A549 (cell line): ENCODE data around the gene TRUB1. TPM values are rescaled to one million over a fixed set of nuclear protein-coding genes. Genes with fewer than 3 reads are reported as not detected.

Source experiments
- ATAC-seq, 2 experiments: fragments of 200-7000 bp in 1 of 2; fragments of >200 bp in 1 of 2; cut with Nextera tagmentation in 1 of 2; cut with Tn5 transposase in 1 of 2; 3 replicates each; pipeline versions ENCODE4 v1.8.0 to v1.9.1; 2018 to 2020; ENCODE audit warnings: mild to moderate bottlenecking in 1 of 2, moderate library complexity in 1 of 2
- CTCF ChIA-PET: fragments of 300-600 bp; sonication (Branson Sonifier 250); formaldehyde crosslinking; extraction: SDS; loops from one replicate; lab custom pipeline; 2021; ENCODE audit warnings: antibody characterized with exemption, inconsistent platforms; lab: Yijun Ruan, JAX
- POLR2A ChIA-PET: fragments of 350-600 bp; formaldehyde crosslinking; extraction: SDS; loops from one replicate; lab custom pipeline; 2021; ENCODE audit warnings: antibody characterized with exemption, inconsistent platforms; lab: Yijun Ruan, JAX
- DNase-seq, 2 experiments: peaks; one replicate each; pipeline versions ENCODE4 v3.0.0 to v3.0.0-alpha.2; 2011 to 2016; ENCODE audit warnings: low read depth in 1 of 2, low spot score in 1 of 2
- FAIRE-seq: peaks from 2 replicates; lab custom pipeline; 2011; peaks lifted over from hg19 to GRCh38; lab: Jason Lieb, UNC
- H3K27ac ChIP-seq, 2 experiments: fragments of >200 bp; sonication (Bioruptor Twin); formaldehyde crosslinking; 3 replicates each; pipeline ENCODE4 v1.5.1; 2016 to 2017
- H3K4me1 ChIP-seq: fragments of >200 bp; sonication (Bioruptor Twin); formaldehyde crosslinking; 3 replicates; pipeline ENCODE4 v1.6.1; 2016
- H3K4me2 ChIP-seq: fragments of >200 bp; sonication (Bioruptor Twin); formaldehyde crosslinking; 3 replicates; pipeline ENCODE4 v1.6.1; 2016
- H3K4me3 ChIP-seq: fragments of >200 bp; sonication (Bioruptor Twin); formaldehyde crosslinking; 3 replicates; pipeline ENCODE4 v1.5.1; 2016
- H3K9me3 ChIP-seq: fragments of >200 bp; sonication (Bioruptor Twin); formaldehyde crosslinking; 3 replicates; pipeline ENCODE4 v1.6.1; 2016
- BCL3 ChIP-seq: fragments of >200 bp; sonication (Bioruptor Twin); formaldehyde crosslinking; IDR thresholded peaks from 3 replicates; pipeline ENCODE4 v1.6.1; 2016
- BHLHE40 ChIP-seq: IDR thresholded peaks from 2 replicates; pipeline ENCODE4 v1.6.1; 2012; ENCODE audit warnings: low read depth, low read length, inconsistent platforms
- CBX8 ChIP-seq: fragments of 200-600 bp; sonication (generic); IDR thresholded peaks from 2 replicates; pipeline ENCODE4 v1.6.1; 2016
- CHD2 ChIP-seq: fragments of 150-350 bp; IDR thresholded peaks from 2 replicates; pipeline ENCODE4 v1.6.1; 2014; ENCODE audit warnings: low read length; ENCODE audit not compliant: partially characterized antibody
- E2F6 ChIP-seq: IDR thresholded peaks from 2 replicates; pipeline ENCODE4 v1.6.1; 2012; ENCODE audit warnings: low read depth, borderline replicate concordance
- ELK1 ChIP-seq: fragments of 150-350 bp; IDR thresholded peaks from 2 replicates; pipeline ENCODE4 v1.6.1; 2014; ENCODE audit warnings: low read depth, mild to moderate bottlenecking, low read length
- EP300 ChIP-seq, 2 experiments: fragments of >200 bp; sonication (Bioruptor Twin); formaldehyde crosslinking; IDR thresholded peaks; 2 replicates in 1 of 2; 3 replicates in 1 of 2; pipeline ENCODE4 v1.6.1; 2016 to 2017
- FOXS1 ChIP-seq: fragments of 250-450 bp; sonication (Bioruptor Pico); IDR thresholded peaks from 2 replicates; pipeline ENCODE4 v1.5.0; 2020; ENCODE audit warnings: mild to moderate bottlenecking, moderate library complexity
- GATA3 ChIP-seq: IDR thresholded peaks from 2 replicates; pipeline ENCODE4 v1.6.1; 2012; ENCODE audit warnings: borderline replicate concordance
- HES2 ChIP-seq: fragments of >200 bp; sonication (Bioruptor Twin); formaldehyde crosslinking; IDR thresholded peaks from 2 replicates; pipeline ENCODE4 v1.6.1; 2016
- KDM5A ChIP-seq: fragments of 200-600 bp; sonication (generic); IDR thresholded peaks from 2 replicates; pipeline ENCODE4 v1.6.1; 2016; ENCODE audit warnings: antibody characterized with exemption, mild to moderate bottlenecking
- NR3C1 ChIP-seq: fragments of >200 bp; sonication (Bioruptor Twin); formaldehyde crosslinking; IDR thresholded peaks from 3 replicates; pipeline ENCODE4 v1.6.1; 2017
- PBX3 ChIP-seq: IDR thresholded peaks from 2 replicates; pipeline ENCODE4 v1.6.1; 2012
- POLR2A ChIP-seq: IDR thresholded peaks from 2 replicates; pipeline ENCODE4 v1.6.1; 2012; ENCODE audit warnings: mild to moderate bottlenecking, low read length
- RARB ChIP-seq: fragments of 250-450 bp; sonication (Bioruptor Pico); IDR thresholded peaks from 2 replicates; pipeline ENCODE4 v1.8.0; 2021; ENCODE audit warnings: mild to moderate bottlenecking, moderate library complexity
- RFX5 ChIP-seq: fragments of 450-650 bp; IDR thresholded peaks from 2 replicates; pipeline ENCODE4 v1.7.1; 2014; ENCODE audit warnings: antibody characterized with exemption, mild to moderate bottlenecking, moderate library complexity
- TP53 ChIP-seq: fragments of 250-450 bp; sonication (Bioruptor Pico); IDR thresholded peaks from 2 replicates; pipeline ENCODE4 v1.5.0; 2021; ENCODE audit warnings: mild to moderate bottlenecking, moderate library complexity
- ZSCAN20 ChIP-seq: fragments of 250-450 bp; sonication (Bioruptor Pico); IDR thresholded peaks from 2 replicates; pipeline ENCODE4 v1.8.0; 2022; ENCODE audit warnings: mild to moderate bottlenecking, moderate library complexity
- WGBS: methylation state at CpG from one replicate; pipeline ENCODE4 v1.1.6; 2017; ENCODE audit errors: missing lambda C conversion rate; 5-methylcytosine and 5-hydroxymethylcytosine counted together
- polyA plus RNA-seq, 4 experiments: library from polyadenylated mRNA; depleted of rRNA in 3 of 4; stranded (reverse); fragments of >200 nt; fragmentation: RNase III in 1 of 4; extraction: RNeasy Plus Mini Kit Qiagen cat#74134 plus additional on column Dnase treatment in 1 of 4; gene quantifications; 2 replicates in 3 of 4; 3 replicates in 1 of 4; pipeline ENCODE4 v1.2.3, GENCODE V29; 2011 to 2017
- small RNA-seq, 6 experiments: library from RNA; depleted of rRNA; stranded (forward); fragments of <200 nt; gene quantifications; one replicate each; pipeline ENCODE3, GENCODE V24; 2012

The TRUB1 gene
- polyA plus RNA-seq, 2 of the 4 experiments (the other 2 are of a cell fraction), result 19.5 to 40.4 TPM

- Histone ChIP-seq H3K4me2 (no peak overlapping the region), H3K9me3 (no peaks in the 10 kb centered on the region), H3K27ac (no peak overlapping the region), H3K4me1 (no peaks in the 10 kb centered on the region), H3K4me3 (no peak overlapping the region)
- ATAC-seq, result no peak
- no peak for FAIRE-seq
- TF ChIP-seq GATA3 (no peak), ELK1 (no peak), BCL3 (no peak), RARB (CRISPR knock-in tag) (no peak), HES2 (no peak), RFX5 (no peak), CHD2 (no peak), CBX8 (no peak), TP53 (CRISPR knock-in tag) (no peak), NR3C1 (no peak), POLR2A (no peak), PBX3 (no peak), EP300 (IDR thresholded peaks at IDR 0.05) (no peak), KDM5A (no peak), BHLHE40 (no peak), ZSCAN20 (CRISPR knock-in tag) (no peak), E2F6 (no peak), FOXS1 (CRISPR knock-in tag) (no peak)
- no peak for DNase-seq
- 72% methylated on average over 7 of the region's 7 CpGs for WGBS
- ChIA-PET POLR2A (no interaction called here), CTCF (interaction anchor here (1.0 to 1.5 kb wide), 2 partner anchors 23 to 24 kb away, joined by 3 read pairs; no protein-coding TSS in a partner anchor)
Observed at GRCh38 chr10:115026746-115027140, 88.7 kb downstream of the TRUB1 start.

Small RNA genes lying within 50 kb of the gene (small RNA-seq; reads per million reads assigned to genes)
- gene RNU6-1121P, result 0 reads per million in 6 experiments

Other genes starting within 250 kb of the TRUB1 start
- gene FHIP2A, start 116.4 kb upstream of the TRUB1 start, polyA plus RNA-seq (2011; rRNA removed), result 18.2 and 18.4 TPM in 2 replicates
- gene FHIP2A, start 116.4 kb upstream of the TRUB1 start, polyA plus RNA-seq (2017; fragmentation: RNase III; extraction: RNeasy Plus Mini Kit Qiagen cat#74134 plus additional on column Dnase treatment), result 8.8 to 9.5 TPM (median 8.9 TPM) in 3 replicates
- 0.08 and 0.13 TPM in 2 replicates for gene ATRNL1, start 155.2 kb downstream of the TRUB1 start, polyA plus RNA-seq (2011; rRNA removed)
- 0.21 to 0.34 TPM (median 0.28 TPM) in 3 replicates for gene ATRNL1, start 155.2 kb downstream of the TRUB1 start, polyA plus RNA-seq (2017; fragmentation: RNase III; extraction: RNeasy Plus Mini Kit Qiagen cat#74134 plus additional on column Dnase treatment)